H1 (cell line): ENCODE results near the gene BEX3. TPM values are rescaled to one million over a fixed set of nuclear protein-coding genes. Genes with fewer than 3 reads are reported as not detected.

ENCODE experiments used
- CTCF ChIA-PET: fragments of 300-600 bp; sonication (Branson Sonifier 250); formaldehyde crosslinking; loops from one replicate; lab custom pipeline; 2021; ENCODE audit not compliant: partially characterized antibody; lab: Charles Lee
- POLR2A ChIA-PET: fragments of 300-600 bp; sonication (Branson Sonifier 250); formaldehyde crosslinking; loops from one replicate; lab custom pipeline; 2021; ENCODE audit warnings: inconsistent platforms; ENCODE audit not compliant: partially characterized antibody; lab: Charles Lee
- DNase-seq, 2 experiments: peaks; one replicate each; pipeline versions ENCODE4 v3.0.0 to v3.0.0-alpha.2; 2010 to 2022; ENCODE audit warnings: low spot score in 2 of 2, low read depth in 1 of 2, mixed read lengths in 1 of 2
- FAIRE-seq: peaks from 2 replicates; lab custom pipeline; 2011; peaks lifted over from hg19 to GRCh38; lab: Jason Lieb, UNC
- H2AFZ ChIP-seq: 2 replicates; pipeline ENCODE4 v1.8.1; 2012; ENCODE audit warnings: low read length, inconsistent platforms
- H2AK5ac ChIP-seq: 2 replicates; pipeline ENCODE4 v1.6.1; 2013; ENCODE audit warnings: low read depth, low read length
- H2BK120ac ChIP-seq: replicated peaks from 2 replicates; pipeline ENCODE3; 2013; ENCODE audit warnings: low read depth, low read length, inconsistent platforms
- H2BK12ac ChIP-seq: 2 replicates; pipeline ENCODE4 v1.6.1; 2013; ENCODE audit warnings: low read depth, low read length
- H2BK15ac ChIP-seq: 2 replicates; pipeline ENCODE4 v1.6.1; 2013; ENCODE audit warnings: low read length
- H2BK20ac ChIP-seq: 2 replicates; pipeline ENCODE4 v1.6.1; 2013; ENCODE audit warnings: low read length
- H2BK5ac ChIP-seq: 2 replicates; pipeline ENCODE4 v1.6.1; 2013; ENCODE audit warnings: low read depth, low read length
- H3K14ac ChIP-seq: 2 replicates; pipeline ENCODE4 v1.6.1; 2013; ENCODE audit warnings: inconsistent platforms; ENCODE audit not compliant: insufficient read length
- H3K18ac ChIP-seq: 2 replicates; pipeline ENCODE4 v1.6.1; 2013; ENCODE audit warnings: low read length; ENCODE audit errors: extremely low read depth
- H3K23ac ChIP-seq: 2 replicates; pipeline ENCODE4 v1.6.1; 2013; ENCODE audit warnings: inconsistent platforms; ENCODE audit not compliant: insufficient read length
- H3K23me2 ChIP-seq: 2 replicates; pipeline ENCODE4 v1.6.1; 2013; ENCODE audit warnings: low read depth, low read length
- H3K27ac ChIP-seq: 2 replicates; pipeline ENCODE4 v1.6.1; 2011; ENCODE audit warnings: low read depth, low read length, inconsistent platforms
- H3K27me3 ChIP-seq, 4 experiments: replicated peaks in 1 of 4; 1 replicate in 1 of 4; 2 replicates in 3 of 4; pipeline versions ENCODE4 v1.6.1 to v1.8.1; 2011 to 2013; ENCODE audit warnings: low read length in 3 of 4, mild to moderate bottlenecking in 3 of 4, inconsistent platforms in 2 of 4, mixed read lengths in 2 of 4, moderate library complexity in 1 of 4; ENCODE audit not compliant: control insufficient read depth in 3 of 4, insufficient read depth in 3 of 4; ENCODE audit errors: extremely low read depth in 1 of 4
- H3K36me3 ChIP-seq, 4 experiments: 2 replicates each; pipeline versions ENCODE4 v1.6.1 to v1.8.1; 2011 to 2013; ENCODE audit warnings: mild to moderate bottlenecking in 4 of 4, low read length in 3 of 4, moderate library complexity in 2 of 4, control low read depth in 1 of 4, inconsistent platforms in 1 of 4; ENCODE audit not compliant: insufficient read depth in 4 of 4, control insufficient read depth in 2 of 4
- H3K4ac ChIP-seq: replicated peaks from 2 replicates; pipeline ENCODE3; 2013; ENCODE audit warnings: low read length, low read depth, mixed read lengths, inconsistent platforms; ENCODE audit not compliant: insufficient read length
- H3K4me1 ChIP-seq, 4 experiments: replicated peaks in 1 of 4; 1 replicate in 1 of 4; 2 replicates in 3 of 4; pipeline versions ENCODE4 v1.6.1 to v1.8.1; 2011 to 2013; ENCODE audit warnings: low read length in 3 of 4, inconsistent platforms in 2 of 4, mixed read lengths in 1 of 4; ENCODE audit not compliant: insufficient read depth in 4 of 4, control insufficient read depth in 3 of 4
- H3K4me2 ChIP-seq, 2 experiments: 2 replicates each; pipeline versions ENCODE4 v1.6.1 to v1.8.1; 2011 to 2013; ENCODE audit warnings: low read depth in 2 of 2, low read length in 2 of 2, control low read depth in 1 of 2, inconsistent platforms in 1 of 2, mild to moderate bottlenecking in 1 of 2; ENCODE audit not compliant: insufficient read depth in 1 of 2
- H3K4me3 ChIP-seq, 4 experiments: fragments of 200-600, 300-600 bp in 1 of 4; sonication (generic), shearing (Covaris generic), sonication (Bioruptor Twin) in 1 of 4; 2 replicates each; pipeline versions ENCODE4 v1.5.1 to v1.8.1; 2011 to 2016; ENCODE audit warnings: low read length in 4 of 4, low read depth in 3 of 4, control low read depth in 2 of 4, inconsistent platforms in 2 of 4, mild to moderate bottlenecking in 2 of 4, mixed read lengths in 1 of 4, moderate library complexity in 1 of 4; ENCODE audit not compliant: insufficient read depth in 2 of 4; ENCODE audit errors: extremely low read depth in 1 of 4
- H3K56ac ChIP-seq: replicated peaks from 2 replicates; pipeline ENCODE3; 2013; ENCODE audit warnings: low read depth, mild to moderate bottlenecking, mixed read lengths, low read length, inconsistent platforms; ENCODE audit not compliant: insufficient read length
- H3K79me1 ChIP-seq: 2 replicates; pipeline ENCODE4 v1.6.1; 2013; ENCODE audit warnings: low read depth, low read length, control low read depth
- H3K79me2 ChIP-seq, 2 experiments: 2 replicates each; pipeline versions ENCODE4 v1.6.1 to v1.8.1; 2012 to 2013; ENCODE audit warnings: low read length in 2 of 2, mild to moderate bottlenecking in 2 of 2, inconsistent platforms in 1 of 2; ENCODE audit not compliant: insufficient read depth in 2 of 2, control insufficient read depth in 1 of 2
- H3K9ac ChIP-seq, 4 experiments: replicated peaks in 1 of 4; 1 replicate in 1 of 4; 2 replicates in 3 of 4; pipeline versions ENCODE4 v1.6.1 to v1.8.1; 2011 to 2013; ENCODE audit warnings: low read depth in 3 of 4, low read length in 3 of 4, control low read depth in 2 of 4, mild to moderate bottlenecking in 2 of 4, moderate library complexity in 2 of 4, inconsistent platforms in 1 of 4; ENCODE audit errors: extremely low read depth in 1 of 4
- H3K9me3 ChIP-seq, 2 experiments: 2 replicates each; pipeline versions ENCODE4 v1.6.1 to v1.8.1; 2012 to 2013; ENCODE audit warnings: mild to moderate bottlenecking in 2 of 2, moderate library complexity in 2 of 2, control low read depth in 1 of 2, inconsistent platforms in 1 of 2, low read depth in 1 of 2, low read length in 1 of 2, mixed read lengths in 1 of 2; ENCODE audit not compliant: insufficient read depth in 2 of 2
- H4K20me1 ChIP-seq, 2 experiments: replicated peaks in 1 of 2; 2 replicates each; pipeline versions ENCODE3 to v1.8.1; 2011 to 2013; ENCODE audit warnings: inconsistent platforms in 2 of 2, low read length in 2 of 2, mild to moderate bottlenecking in 1 of 2; ENCODE audit not compliant: insufficient read depth in 2 of 2, control insufficient read depth in 1 of 2
- H4K5ac ChIP-seq: 2 replicates; pipeline ENCODE4 v1.6.1; 2013; ENCODE audit warnings: low read length, low read depth, mixed read lengths, inconsistent platforms; ENCODE audit not compliant: insufficient read length
- H4K8ac ChIP-seq: 2 replicates; pipeline ENCODE4 v1.8.0; 2013; ENCODE audit warnings: mild to moderate bottlenecking, moderate library complexity, low read length, inconsistent platforms; ENCODE audit not compliant: insufficient read depth; ENCODE audit errors: extremely low read depth
- H4K91ac ChIP-seq: replicated peaks from 2 replicates; pipeline ENCODE3; 2013; ENCODE audit warnings: low read length, mixed read lengths, inconsistent platforms; ENCODE audit not compliant: insufficient read length
- HDAC6 ChIP-seq: IDR thresholded peaks from one replicate; pipeline ENCODE4 v1.7.1; 2012; ENCODE audit warnings: low read depth, mild to moderate bottlenecking, inconsistent platforms, low read length, moderate library complexity
- POLR2A ChIP-seq, 2 experiments: IDR thresholded peaks; 1 replicate in 1 of 2; 2 replicates in 1 of 2; pipeline ENCODE4 v1.6.1; 2011; ENCODE audit warnings: low read depth in 2 of 2, low read length in 2 of 2, mild to moderate bottlenecking in 2 of 2; ENCODE audit errors: control extremely low read depth in 1 of 2
- WGBS, 2 experiments: shearing (Covaris generic) in 1 of 2; methylation state at CpG; one replicate each; pipeline versions ENCODE4 v1.1.6 to v1.1.7; 2013 to 2015; ENCODE audit warnings: low lambda C conversion rate in 2 of 2, mixed read lengths in 2 of 2, inconsistent platforms in 1 of 2, low coverage in 1 of 2, missing lambda C conversion rate in 1 of 2; ENCODE audit not compliant: insufficient replicate concordance in 2 of 2, insufficient coverage in 1 of 2, insufficient read length in 1 of 2; ENCODE audit errors: extremely low coverage in 1 of 2, missing lambda C conversion rate in 1 of 2; 5-methylcytosine and 5-hydroxymethylcytosine counted together
- polyA plus RNA-seq, 7 experiments: library from polyadenylated mRNA; depleted of rRNA in 3 of 7; stranded (reverse) in 5 of 7; unstranded in 2 of 7; fragments of >200 nt in 5 of 7; fragments of 200-250 nt in 2 of 7; gene quantifications; 1 replicate in 5 of 7; 2 replicates in 1 of 7; 4 replicates in 1 of 7; pipeline versions ENCODE4 v1.2.1 to v1.2.3, GENCODE V29; 2011 to 2013; ENCODE audit warnings: missing spikeins in 2 of 7, mixed read lengths in 2 of 7
- total RNA-seq: library from RNA; stranded (reverse); fragmentation: NEBNext Ultra II Directional; extraction: Animal tissue kit (Norgen Biotek cat#: 25700); gene quantifications from 2 replicates; pipeline ENCODE4 v1.2.1, GENCODE V29; 2021

Gene BEX3
- total and polyA plus RNA-seq, 2 of the 8 experiments (the other 6 are each of a cell fraction or from before 2014, with no cell fraction given), result 330 to 366 TPM

- H4K5ac ChIP-seq, result no peak overlapping the region
- H3K36me3 ChIP-seq, result peaks cover 0 to 31% (median 7%) of the 10 kb centered on the region in 4 experiments; a peak in 3 of 8 replicates
- H3K27ac ChIP-seq, result no peak overlapping the region
- H3K4me2 ChIP-seq, result no peak overlapping the region
- H3K9ac ChIP-seq, result no peak overlapping the region
- H2BK12ac ChIP-seq, result no peak overlapping the region
- H4K20me1 ChIP-seq, result no peaks in the 10 kb centered on the region
- no peak overlapping the region for H3K23ac ChIP-seq
- H2AK5ac ChIP-seq, result no peak overlapping the region
- H2BK15ac ChIP-seq, result no peak overlapping the region
- H3K56ac ChIP-seq, result no peak overlapping the region
- POLR2A ChIA-PET, result interaction anchor here (0.8 kb wide), 1 partner anchor 46 kb away, joined by 3 read pairs; no protein-coding TSS in a partner anchor
- H3K4ac ChIP-seq, result no peak overlapping the region
- no peaks in the 10 kb centered on the region; a peak in 1 of 7 replicates for H3K4me1 ChIP-seq
- DNase-seq (no peak), FAIRE-seq (no peak)
- CTCF ChIA-PET, result interaction anchor here (1.4 kb wide), 1 partner anchor 81 kb away, joined by 4 read pairs; no protein-coding TSS in a partner anchor
- WGBS, 2 experiments, result 82% methylated on average over 1 of the region's 1 CpG; no CpG with 5 or more reads in 1 of the 2 experiments
- no peak overlapping the region for H3K4me3 ChIP-seq
- H2AFZ ChIP-seq, result no peak overlapping the region
- no peak overlapping the region for H4K8ac ChIP-seq
- H2BK5ac ChIP-seq, result no peak overlapping the region
- H3K27me3 ChIP-seq, result no peaks in the 10 kb centered on the region
- no peak overlapping the region for H3K14ac ChIP-seq
- H2BK120ac ChIP-seq, result no peak overlapping the region
- H3K9me3 ChIP-seq, result no peaks in the 10 kb centered on the region
- H4K91ac ChIP-seq, result no peak overlapping the region
- H3K79me1 ChIP-seq, result no peaks in the 10 kb centered on the region
- H3K23me2 ChIP-seq, result no peaks in the 10 kb centered on the region
- TF ChIP-seq HDAC6, result no peak
- TF ChIP-seq POLR2A (IDR thresholded peaks at IDR 0.05; ENCODE audit: control extremely low read depth in 1 of 2, low read depth in 2 of 2, low read length in 2 of 2), result 0 out of 3 replicates have a peak, but pooled peaks of 1 of the 2 experiments have one; percentile 16
- TF ChIP-seq, all 59 proteins: peak for 1
- H3K18ac ChIP-seq, result no peak overlapping the region
- no peak overlapping the region for H2BK20ac ChIP-seq
- no peaks in the 10 kb centered on the region; a peak in 1 of 4 replicates for H3K79me2 ChIP-seq
These were observed 6.5 kb downstream of the BEX3 start for GRCh38 chrX:103382877-103383276.
